ENCODE measurements around the gene STPG2. TPM values are rescaled to one million over a fixed set of nuclear protein-coding genes. Genes with fewer than 3 reads are reported as not detected.

The STPG2 gene
- total RNA-seq, 4 donors from 2014 or later: 0.79 to 1.2 TPM; not detected in 2

DNA sequence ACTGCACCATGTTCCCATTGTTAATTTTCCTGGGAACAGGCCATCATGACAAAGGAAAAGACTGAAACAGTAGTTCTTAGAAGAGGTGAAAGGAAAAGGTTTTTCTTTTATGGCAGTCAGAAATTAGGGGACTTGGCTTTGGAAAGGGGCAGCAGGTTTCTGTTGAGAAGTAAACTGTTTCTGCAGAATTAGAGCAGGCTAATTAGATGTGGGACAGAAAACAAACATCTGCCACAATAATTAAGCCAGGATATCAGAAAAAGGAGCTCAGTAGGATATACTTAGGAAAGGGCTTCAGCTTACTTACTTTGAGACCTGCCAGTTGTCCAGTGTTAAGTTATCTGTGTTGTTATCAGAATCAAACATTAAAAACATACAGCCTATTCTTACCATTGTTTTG, 36.7 kb upstream of the STPG2 start:
- intact Hi-C loops (cut with DNase I; ENCODE audit: low total_unique reads): no loop called here
- in situ Hi-C loops (cut with MboI; ENCODE audit: low pct_ligation_motif_present in 1 of 4, low pct_unique_long_range_greater_than_20kb in 1 of 4, low sequenced_read_pairs in 3 of 4): no loop called here

DNA sequence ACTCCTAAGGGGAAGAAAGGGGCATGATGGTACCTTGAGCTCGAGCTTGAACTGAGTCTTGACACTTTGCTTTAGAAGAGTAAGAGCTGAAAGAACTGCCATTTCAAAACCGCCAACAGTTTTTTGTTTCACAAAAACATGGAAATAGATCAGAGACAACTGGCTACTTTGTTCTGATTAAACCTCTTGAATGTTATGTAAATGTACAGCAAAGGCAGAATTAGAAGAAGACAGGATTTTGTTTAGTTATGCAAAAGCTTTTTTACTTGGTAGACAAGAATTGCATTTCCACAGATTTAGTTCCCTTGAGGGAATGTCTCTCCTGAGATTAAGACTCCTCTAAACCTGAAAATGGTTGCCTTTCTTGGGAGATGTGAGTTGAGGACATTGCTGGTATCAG, 33.3 kb upstream of the STPG2 start:
- Histone ChIP-seq H3K4me3 (no peak overlapping the region), H3K9me3 (no peaks in the 10 kb centered on the region), H3K36me3 (no peaks in the 10 kb centered on the region), H3K27me3 (no peaks in the 10 kb centered on the region), H3K4me1 (no peaks in the 10 kb centered on the region), H3K27ac (no peak overlapping the region)
- intact Hi-C loops (cut with DNase I; ENCODE audit: low total_unique reads) (no loop called here), in situ Hi-C loops (cut with MboI; ENCODE audit: low pct_ligation_motif_present in 1 of 4, low pct_unique_long_range_greater_than_20kb in 1 of 4, low sequenced_read_pairs in 3 of 4) (no loop called here)
- no peak for DNase-seq
- 75 to 78% methylated on average over 2 of the region's 2 CpGs for WGBS, 2 donors (ENCODE audit: low coverage in 1 of 2)
- TF ChIP-seq POLR2AphosphoS5 (IDR thresholded peaks at IDR 0.05) (no peak), CTCF (IDR thresholded peaks at IDR 0.05) (no peak), EP300 (IDR thresholded peaks at IDR 0.05; ENCODE audit: low read depth) (no peak), POLR2A (IDR thresholded peaks at IDR 0.05) (no peak)

More for the DNA sequence above, 36.7 kb upstream of the STPG2 start:
- no peak for DNase-seq
- TF ChIP-seq POLR2AphosphoS5 (IDR thresholded peaks at IDR 0.05) (no peak), POLR2A (IDR thresholded peaks at IDR 0.05) (no peak), EP300 (IDR thresholded peaks at IDR 0.05; ENCODE audit: low read depth) (no peak), CTCF (IDR thresholded peaks at IDR 0.05) (no peak)
- Histone ChIP-seq H3K9me3 (no peaks in the 10 kb centered on the region), H3K4me1 (no peaks in the 10 kb centered on the region), H3K27ac (no peak overlapping the region), H3K27me3 (no peaks in the 10 kb centered on the region), H3K4me3 (no peak overlapping the region), H3K36me3 (no peaks in the 10 kb centered on the region)

- H3K4me3 ChIP-seq: no peak overlapping the region
- in situ Hi-C loops (cut with MboI; ENCODE audit: low pct_ligation_motif_present in 1 of 4, low pct_unique_long_range_greater_than_20kb in 1 of 4, low sequenced_read_pairs in 3 of 4): loop anchor here in 1 of 4 donors (25.0 kb wide), 1 partner anchor 667 kb away; no protein-coding TSS in a partner anchor
- H3K36me3 ChIP-seq: no peaks in the 10 kb centered on the region
- TF ChIP-seq POLR2AphosphoS5 (IDR thresholded peaks at IDR 0.05): no peak
- TF ChIP-seq EP300 (IDR thresholded peaks at IDR 0.05; ENCODE audit: low read depth): no peak
- TF ChIP-seq POLR2A (IDR thresholded peaks at IDR 0.05): no peak
- no peak for TF ChIP-seq CTCF (IDR thresholded peaks at IDR 0.05)
- H3K9me3 ChIP-seq: no peaks in the 10 kb centered on the region
- no peaks in the 10 kb centered on the region for H3K27me3 ChIP-seq
- WGBS, 2 donors (ENCODE audit: low coverage in 1 of 2): 58 to 70% methylated on average over 1 of the region's 1 CpG
- intact Hi-C loops (cut with DNase I; ENCODE audit: low total_unique reads): no loop called here
- H3K27ac ChIP-seq: no peak overlapping the region
- DNase-seq: no peak
- H3K4me1 ChIP-seq: no peaks in the 10 kb centered on the region
Observed at GRCh38 chr4:98170035-98170434, 26.8 kb upstream of the STPG2 start.

- no peak overlapping the region for H3K4me3 ChIP-seq
- no peaks in the 10 kb centered on the region for H3K4me1 ChIP-seq
- DNase-seq: no peak
- H3K27me3 ChIP-seq: no peaks in the 10 kb centered on the region
- in situ Hi-C loops (cut with MboI; ENCODE audit: low pct_ligation_motif_present in 1 of 4, low pct_unique_long_range_greater_than_20kb in 1 of 4, low sequenced_read_pairs in 3 of 4): loop anchor here in 1 of 4 donors (25.0 kb wide), 1 partner anchor 671 kb away; no protein-coding TSS in a partner anchor
- no peaks in the 10 kb centered on the region for H3K9me3 ChIP-seq
- intact Hi-C loops (cut with DNase I; ENCODE audit: low total_unique reads): no loop called here
- H3K36me3 ChIP-seq: no peaks in the 10 kb centered on the region
- TF ChIP-seq POLR2A (IDR thresholded peaks at IDR 0.05) (no peak), CTCF (IDR thresholded peaks at IDR 0.05) (no peak), POLR2AphosphoS5 (IDR thresholded peaks at IDR 0.05) (no peak)
- no peak overlapping the region for H3K27ac ChIP-seq
- 97 to 100% methylated on average over 2 of the region's 2 CpGs for WGBS, 2 donors (ENCODE audit: low coverage in 1 of 2)
Observed at GRCh38 chr4:98166731-98167041, 23.4 kb upstream of the STPG2 start.

Data from transverse colon (tissue), 4 donors.